ENCODE measurements around the gene ZNF394. TPM values are rescaled to one million over a fixed set of nuclear protein-coding genes. Genes with fewer than 3 reads are reported as not detected.

Gene ZNF394
- total RNA-seq, 2 experiments from 2014 or later: 25.9 to 28.0 TPM

DNA sequence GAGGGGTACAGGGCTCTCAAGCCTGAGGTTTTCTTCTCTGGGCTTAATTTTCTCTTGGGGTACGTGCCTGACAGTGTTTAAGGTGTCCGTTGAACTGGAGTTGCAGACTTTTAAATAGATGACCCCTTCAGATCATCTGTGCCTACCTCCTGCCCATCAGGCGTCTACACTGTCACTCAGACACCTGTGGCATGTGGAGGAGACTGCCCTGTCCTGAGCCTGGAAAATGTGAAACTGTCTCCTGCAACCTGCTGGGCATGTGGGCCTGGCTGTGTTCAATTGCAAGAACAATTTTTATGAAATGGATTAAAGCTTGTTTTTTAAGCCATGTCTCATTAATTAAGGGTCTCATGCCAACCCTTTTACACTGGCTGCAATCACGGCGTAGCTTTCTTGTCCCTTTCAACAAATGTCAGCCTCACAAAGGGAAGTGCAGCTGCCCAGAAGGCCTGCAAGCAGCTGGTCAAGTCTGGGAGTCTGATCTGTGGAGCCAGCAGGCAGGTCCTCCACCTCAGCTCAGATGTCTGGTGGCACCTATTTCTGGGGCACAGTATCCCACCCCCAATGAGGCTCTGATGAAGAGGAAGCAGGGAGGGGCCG lies 42.9 kb downstream of the ZNF394 start:
- no peak overlapping the region for H3K27ac Mint-ChIP-seq

GRCh38 chr7:99456288-99456687 lies 43.8 kb downstream of the ZNF394 start:
- Mint-ChIP-seq H3K36me3 (ENCODE audit: low read depth) (peaks cover 33% of the 10 kb centered on the region), H3K27me3 (no peaks in the 10 kb centered on the region), H3K9me3 (no peaks in the 10 kb centered on the region), H3K4me3 (no peak overlapping the region), H3K4me1 (ENCODE audit: low read depth) (peaks cover 13% of the 10 kb centered on the region), H3K27ac (peak overlapping the region; percentile 51)
- ChIA-PET POLR2A (interaction anchor here (1.8 kb wide), 2 partner anchors 10 to 12 kb away, joined by 4 to 8 read pairs; partner anchors contain the start of gene ATP5MF), CTCF (interaction anchor here (1.1 kb wide), 1 partner anchor 124 kb away, joined by 3 read pairs; no protein-coding TSS in a partner anchor)
- TF ChIP-seq, protein P1, sequence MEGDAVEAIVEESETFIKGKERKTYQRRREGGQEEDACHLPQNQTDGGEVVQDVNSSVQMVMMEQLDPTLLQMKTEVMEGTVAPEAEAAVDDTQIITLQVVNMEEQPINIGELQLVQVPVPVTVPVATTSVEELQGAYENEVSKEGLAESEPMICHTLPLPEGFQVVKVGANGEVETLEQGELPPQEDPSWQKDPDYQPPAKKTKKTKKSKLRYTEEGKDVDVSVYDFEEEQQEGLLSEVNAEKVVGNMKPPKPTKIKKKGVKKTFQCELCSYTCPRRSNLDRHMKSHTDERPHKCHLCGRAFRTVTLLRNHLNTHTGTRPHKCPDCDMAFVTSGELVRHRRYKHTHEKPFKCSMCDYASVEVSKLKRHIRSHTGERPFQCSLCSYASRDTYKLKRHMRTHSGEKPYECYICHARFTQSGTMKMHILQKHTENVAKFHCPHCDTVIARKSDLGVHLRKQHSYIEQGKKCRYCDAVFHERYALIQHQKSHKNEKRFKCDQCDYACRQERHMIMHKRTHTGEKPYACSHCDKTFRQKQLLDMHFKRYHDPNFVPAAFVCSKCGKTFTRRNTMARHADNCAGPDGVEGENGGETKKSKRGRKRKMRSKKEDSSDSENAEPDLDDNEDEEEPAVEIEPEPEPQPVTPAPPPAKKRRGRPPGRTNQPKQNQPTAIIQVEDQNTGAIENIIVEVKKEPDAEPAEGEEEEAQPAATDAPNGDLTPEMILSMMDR (IDR thresholded peaks at IDR 0.05): no peak
- DNase-seq (no peak), ATAC-seq (no peak)
- intact Hi-C loops (cut with micrococcal nuclease): no loop called here

More for the DNA sequence above, 42.9 kb downstream of the ZNF394 start:
- POLR2A ChIA-PET: interaction anchor here (0.6 to 1.8 kb wide), 2 partner anchors 9 to 13 kb away, joined by 3 to 8 read pairs; no protein-coding TSS in a partner anchor
- Mint-ChIP-seq H3K4me1 (ENCODE audit: low read depth) (peaks cover 13% of the 10 kb centered on the region), H3K36me3 (ENCODE audit: low read depth) (peaks cover 35% of the 10 kb centered on the region), H3K9me3 (no peaks in the 10 kb centered on the region), H3K27me3 (no peaks in the 10 kb centered on the region), H3K4me3 (no peak overlapping the region)
- no peak for ATAC-seq
- TF ChIP-seq, protein P1 (IDR thresholded peaks at IDR 0.05): no peak
- CTCF ChIA-PET: no interaction called here
- no peak for DNase-seq
- intact Hi-C loops (cut with micrococcal nuclease): no loop called here

DNA sequence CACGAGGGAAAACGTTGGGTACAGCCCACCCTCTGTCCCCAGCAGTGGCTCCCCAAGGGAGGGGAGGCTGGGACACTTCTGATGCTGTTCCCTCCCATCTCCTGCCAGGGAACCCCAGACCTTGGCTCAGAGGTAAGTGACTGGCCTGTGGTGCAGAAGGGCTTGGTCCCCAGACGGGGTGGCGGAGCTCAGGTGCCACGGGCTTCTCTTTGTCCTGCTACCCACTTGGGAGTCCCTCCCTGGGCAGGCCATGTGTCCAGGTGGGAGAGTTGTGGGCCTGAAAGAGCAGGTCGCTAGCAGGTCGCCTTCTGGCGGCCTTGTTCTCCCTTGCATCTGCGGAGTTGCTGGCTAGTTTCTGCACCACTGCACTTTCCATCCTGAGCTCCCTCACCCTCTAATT lies 44.2 kb downstream of the ZNF394 start:
- H3K36me3 Mint-ChIP-seq (ENCODE audit: low read depth): peaks cover 35% of the 10 kb centered on the region
- peaks cover 11% of the 10 kb centered on the region for H3K4me1 Mint-ChIP-seq (ENCODE audit: low read depth)
- no peaks in the 10 kb centered on the region for H3K27me3 Mint-ChIP-seq
- CTCF ChIA-PET: interaction anchor here (1.1 kb wide), 1 partner anchor 125 kb away, joined by 3 read pairs; no protein-coding TSS in a partner anchor
- no peak overlapping the region for H3K4me3 Mint-ChIP-seq
- POLR2A ChIA-PET: interaction anchor here (0.7 to 1.8 kb wide), 3 partner anchors 10 to 16 kb away, joined by 3 to 8 read pairs (median 4); partner anchors contain the start of gene ATP5MF
- no peaks in the 10 kb centered on the region for H3K9me3 Mint-ChIP-seq
- no peak for ATAC-seq
- intact Hi-C loops (cut with micrococcal nuclease): no loop called here
- DNase-seq: no peak
- TF ChIP-seq, protein P1 (IDR thresholded peaks at IDR 0.05): no peak
- H3K27ac Mint-ChIP-seq: no peak overlapping the region

DNA sequence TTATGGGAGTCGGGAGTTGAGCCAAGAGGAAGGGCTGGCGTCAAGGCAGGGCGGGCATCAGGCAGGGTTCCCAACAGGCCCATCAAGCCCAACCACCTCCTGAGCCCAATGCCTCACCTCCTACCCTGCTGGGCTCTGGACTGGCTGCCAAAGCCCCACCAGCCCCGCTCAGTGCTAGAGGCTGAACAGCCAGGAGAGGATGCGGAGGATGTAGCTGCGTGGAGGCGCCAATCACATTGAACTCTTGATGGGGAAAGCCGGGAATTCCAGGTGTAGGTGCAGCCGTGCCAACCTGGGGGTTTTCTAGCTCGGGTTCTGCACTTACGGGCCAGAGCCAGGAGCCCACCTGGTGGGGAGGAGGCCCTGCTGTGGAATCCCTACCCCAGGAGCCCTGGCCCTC lies 47.0 kb downstream of the ZNF394 start:
- no peak overlapping the region for H3K27ac Mint-ChIP-seq
- ATAC-seq: no peak
- ChIA-PET POLR2A (no interaction called here), CTCF (no interaction called here)
- H3K4me3 Mint-ChIP-seq: no peak overlapping the region
- intact Hi-C loops (cut with micrococcal nuclease): no loop called here
- no peak for DNase-seq
- TF ChIP-seq, protein P1 (IDR thresholded peaks at IDR 0.05): no peak
- no peaks in the 10 kb centered on the region for H3K27me3 Mint-ChIP-seq
- H3K4me1 Mint-ChIP-seq (ENCODE audit: low read depth): peaks cover 3% of the 10 kb centered on the region
- H3K9me3 Mint-ChIP-seq: no peaks in the 10 kb centered on the region
- H3K36me3 Mint-ChIP-seq (ENCODE audit: low read depth): peaks cover 36% of the 10 kb centered on the region

- ATAC-seq (no peak), DNase-seq (no peak)
- Mint-ChIP-seq H3K4me3 (no peak overlapping the region), H3K36me3 (ENCODE audit: low read depth) (peaks cover 35% of the 10 kb centered on the region), H3K9me3 (no peaks in the 10 kb centered on the region), H3K27ac (no peak overlapping the region), H3K27me3 (no peaks in the 10 kb centered on the region), H3K4me1 (ENCODE audit: low read depth) (peaks cover 3% of the 10 kb centered on the region)
- ChIA-PET POLR2A (no interaction called here), CTCF (no interaction called here)
- TF ChIP-seq, protein P1 (IDR thresholded peaks at IDR 0.05): no peak
- intact Hi-C loops (cut with micrococcal nuclease): no loop called here
These were observed 47.5 kb downstream of the ZNF394 start for GRCh38 chr7:99452541-99452940.
